Measurements from ENCODE around the gene TMEM151B. TPM values are rescaled to one million over a fixed set of nuclear protein-coding genes. Genes with fewer than 3 reads are reported as not detected.

The TMEM151B gene
- total and polyA plus RNA-seq, 7 donors: 0.04 to 0.07 TPM; not detected in 5

DNA sequence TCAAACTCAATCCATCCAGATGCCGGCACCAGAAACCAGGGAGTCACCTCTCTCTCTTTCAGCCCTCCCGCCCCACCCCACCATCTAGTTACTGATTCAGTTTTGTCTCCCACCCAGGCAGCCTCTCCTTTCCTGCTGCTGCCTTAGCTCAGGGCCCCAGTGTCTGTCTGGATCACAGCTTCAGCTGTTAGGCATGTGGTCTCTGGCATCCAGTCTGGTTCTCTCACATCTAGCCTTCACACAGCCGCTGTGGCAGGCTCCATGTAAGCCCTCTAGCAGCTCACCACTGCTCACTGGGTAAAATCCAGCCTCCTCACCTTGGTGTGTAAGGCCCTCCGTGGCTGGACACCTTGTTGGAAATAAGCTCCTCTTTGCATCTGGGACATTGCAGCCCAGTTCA is 21.6 kb downstream of the TMEM151B start:
- TF ChIP-seq, protein P1, sequence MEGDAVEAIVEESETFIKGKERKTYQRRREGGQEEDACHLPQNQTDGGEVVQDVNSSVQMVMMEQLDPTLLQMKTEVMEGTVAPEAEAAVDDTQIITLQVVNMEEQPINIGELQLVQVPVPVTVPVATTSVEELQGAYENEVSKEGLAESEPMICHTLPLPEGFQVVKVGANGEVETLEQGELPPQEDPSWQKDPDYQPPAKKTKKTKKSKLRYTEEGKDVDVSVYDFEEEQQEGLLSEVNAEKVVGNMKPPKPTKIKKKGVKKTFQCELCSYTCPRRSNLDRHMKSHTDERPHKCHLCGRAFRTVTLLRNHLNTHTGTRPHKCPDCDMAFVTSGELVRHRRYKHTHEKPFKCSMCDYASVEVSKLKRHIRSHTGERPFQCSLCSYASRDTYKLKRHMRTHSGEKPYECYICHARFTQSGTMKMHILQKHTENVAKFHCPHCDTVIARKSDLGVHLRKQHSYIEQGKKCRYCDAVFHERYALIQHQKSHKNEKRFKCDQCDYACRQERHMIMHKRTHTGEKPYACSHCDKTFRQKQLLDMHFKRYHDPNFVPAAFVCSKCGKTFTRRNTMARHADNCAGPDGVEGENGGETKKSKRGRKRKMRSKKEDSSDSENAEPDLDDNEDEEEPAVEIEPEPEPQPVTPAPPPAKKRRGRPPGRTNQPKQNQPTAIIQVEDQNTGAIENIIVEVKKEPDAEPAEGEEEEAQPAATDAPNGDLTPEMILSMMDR (IDR thresholded peaks at IDR 0.05): no peak
- Histone ChIP-seq H3K9me3 (no peaks in the 10 kb centered on the region), H3K4me1 (no peaks in the 10 kb centered on the region), H3K4me3 (no peak overlapping the region), H3K27me3 (ENCODE audit: insufficient read depth in 3 of 3, low read length in 2 of 3) (peaks cover 0 to 67% (median 9%) of the 10 kb centered on the region in 3 donors), H3K36me3 (ENCODE audit: insufficient read depth in 1 of 2, low read depth in 1 of 2) (no peaks in the 10 kb centered on the region), H3K27ac (no peak overlapping the region)
- DNase-seq (peak in 1 of 2 donors; percentile 11), ATAC-seq (no peak)
- intact Hi-C loops (cut with DNase I): no loop called here
- 63 to 74% (median 63%) methylated on average over 4 of the region's 4 CpGs for WGBS, 3 donors

DNA sequence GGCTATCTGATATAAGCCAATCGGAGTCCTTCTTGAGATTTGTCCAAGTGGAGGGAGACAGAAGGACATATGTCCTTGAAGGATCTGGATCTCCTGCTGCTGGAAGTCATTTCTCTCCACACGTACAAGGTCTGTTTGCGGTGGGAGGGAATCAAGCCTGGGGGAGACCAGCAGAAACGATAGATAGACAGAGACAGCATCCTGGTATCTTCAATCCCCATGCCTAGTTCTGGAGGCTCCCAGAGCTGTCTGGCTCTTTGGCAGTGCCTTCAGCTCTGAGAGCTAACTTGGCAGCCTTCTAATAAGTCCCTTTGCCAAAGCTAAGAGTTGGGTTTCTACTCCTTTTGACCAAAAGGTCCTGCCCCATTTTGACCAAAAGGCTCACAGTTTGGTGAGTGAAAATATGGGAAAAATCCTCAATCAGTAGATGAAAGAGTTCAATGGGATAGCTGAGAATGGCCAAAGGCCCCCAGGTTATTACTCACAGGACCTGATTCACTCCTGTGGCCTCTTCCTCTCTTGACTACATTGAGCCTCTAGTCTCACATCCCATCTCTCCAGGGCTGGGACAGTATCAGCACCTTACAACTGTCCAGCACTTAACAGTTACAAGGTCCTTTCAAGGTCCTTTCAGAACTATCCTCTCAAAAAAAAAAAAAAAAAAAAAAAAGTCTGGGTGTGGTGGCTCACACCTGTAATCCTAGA is 22.6 kb downstream of the TMEM151B start:
- WGBS, 3 donors: 78 to 82% (median 79%) methylated on average over 4 of the region's 4 CpGs
- H3K4me3 ChIP-seq: no peak overlapping the region
- peaks cover 10% of the 10 kb centered on the region for H3K4me1 ChIP-seq

DNA sequence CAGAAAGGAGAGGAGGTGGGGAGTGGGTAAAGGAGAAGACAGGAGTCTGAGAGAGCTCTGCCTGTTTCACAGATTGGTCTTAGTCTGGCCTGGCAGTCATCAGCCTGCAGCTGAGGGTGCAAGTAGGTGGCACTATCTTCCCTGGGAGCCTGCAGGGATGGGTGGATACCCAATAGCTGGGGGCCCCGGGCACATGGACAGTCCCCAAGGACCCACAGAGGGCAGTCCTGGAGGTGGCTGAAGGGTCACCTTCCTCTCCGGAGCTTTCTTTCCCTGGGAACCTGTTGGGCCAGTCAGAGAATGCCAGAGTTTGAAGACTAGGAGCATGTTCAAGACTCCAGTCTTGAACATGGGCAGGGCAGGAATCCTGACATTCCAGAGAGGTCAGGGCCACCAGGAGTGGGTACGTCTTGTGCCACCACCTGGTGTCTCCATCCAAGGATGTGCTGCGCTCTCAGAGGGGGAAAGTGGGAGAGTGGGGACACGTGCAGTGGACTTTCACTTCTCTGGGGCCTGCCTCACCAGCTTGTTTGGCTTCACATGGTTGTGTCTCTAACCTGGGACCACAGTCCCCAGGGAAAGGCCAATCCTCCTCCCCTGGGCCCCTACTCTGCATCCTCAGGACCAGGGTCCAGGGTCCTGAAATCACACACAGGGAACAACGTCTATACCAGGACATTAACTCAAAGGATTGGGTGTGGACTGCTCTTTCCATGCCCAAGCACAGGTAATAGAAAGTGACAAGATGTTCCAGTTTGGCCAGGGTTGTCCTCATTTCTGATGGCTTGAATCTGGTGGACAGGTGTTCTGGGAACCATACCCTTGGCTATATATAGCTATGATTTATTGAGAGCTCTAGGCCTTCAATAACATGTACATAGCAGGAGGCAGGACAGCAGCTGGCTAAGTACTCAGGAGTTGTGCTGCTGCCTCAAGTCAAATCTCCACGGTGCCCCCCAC is 24.9 kb downstream of the TMEM151B start:
- TF ChIP-seq, protein P1 (IDR thresholded peaks at IDR 0.05): no peak
- Histone ChIP-seq H3K4me1 (peaks cover 10% of the 10 kb centered on the region), H3K27me3 (ENCODE audit: insufficient read depth in 3 of 3, low read length in 2 of 3) (peaks cover 0 to 55% (median 12%) of the 10 kb centered on the region in 3 donors), H3K9me3 (no peaks in the 10 kb centered on the region), H3K27ac (no peak overlapping the region), H3K36me3 (ENCODE audit: insufficient read depth in 1 of 2, low read depth in 1 of 2) (peaks cover 0 to under 1% of the 10 kb centered on the region in 2 donors), H3K4me3 (no peak overlapping the region)
- peak in 1 of 2 donors; percentile 39 for DNase-seq
- ATAC-seq: peak in 1 of 4 donors; percentile 42
- 57 to 68% (median 60%) methylated on average over 7 of the region's 7 CpGs for WGBS, 3 donors
- intact Hi-C loops (cut with DNase I): no loop called here

More for the DNA sequence above, 22.6 kb downstream of the TMEM151B start:
- H3K27me3 ChIP-seq (ENCODE audit: insufficient read depth in 3 of 3, low read length in 2 of 3): peaks cover 0 to 68% (median 11%) of the 10 kb centered on the region in 3 donors
- H3K36me3 ChIP-seq (ENCODE audit: insufficient read depth in 1 of 2, low read depth in 1 of 2): no peaks in the 10 kb centered on the region
- DNase-seq: no peak
- intact Hi-C loops (cut with DNase I): no loop called here
- H3K9me3 ChIP-seq: no peaks in the 10 kb centered on the region
- TF ChIP-seq, protein P1 (IDR thresholded peaks at IDR 0.05): no peak
- no peak overlapping the region for H3K27ac ChIP-seq
- no peak for ATAC-seq

DNA sequence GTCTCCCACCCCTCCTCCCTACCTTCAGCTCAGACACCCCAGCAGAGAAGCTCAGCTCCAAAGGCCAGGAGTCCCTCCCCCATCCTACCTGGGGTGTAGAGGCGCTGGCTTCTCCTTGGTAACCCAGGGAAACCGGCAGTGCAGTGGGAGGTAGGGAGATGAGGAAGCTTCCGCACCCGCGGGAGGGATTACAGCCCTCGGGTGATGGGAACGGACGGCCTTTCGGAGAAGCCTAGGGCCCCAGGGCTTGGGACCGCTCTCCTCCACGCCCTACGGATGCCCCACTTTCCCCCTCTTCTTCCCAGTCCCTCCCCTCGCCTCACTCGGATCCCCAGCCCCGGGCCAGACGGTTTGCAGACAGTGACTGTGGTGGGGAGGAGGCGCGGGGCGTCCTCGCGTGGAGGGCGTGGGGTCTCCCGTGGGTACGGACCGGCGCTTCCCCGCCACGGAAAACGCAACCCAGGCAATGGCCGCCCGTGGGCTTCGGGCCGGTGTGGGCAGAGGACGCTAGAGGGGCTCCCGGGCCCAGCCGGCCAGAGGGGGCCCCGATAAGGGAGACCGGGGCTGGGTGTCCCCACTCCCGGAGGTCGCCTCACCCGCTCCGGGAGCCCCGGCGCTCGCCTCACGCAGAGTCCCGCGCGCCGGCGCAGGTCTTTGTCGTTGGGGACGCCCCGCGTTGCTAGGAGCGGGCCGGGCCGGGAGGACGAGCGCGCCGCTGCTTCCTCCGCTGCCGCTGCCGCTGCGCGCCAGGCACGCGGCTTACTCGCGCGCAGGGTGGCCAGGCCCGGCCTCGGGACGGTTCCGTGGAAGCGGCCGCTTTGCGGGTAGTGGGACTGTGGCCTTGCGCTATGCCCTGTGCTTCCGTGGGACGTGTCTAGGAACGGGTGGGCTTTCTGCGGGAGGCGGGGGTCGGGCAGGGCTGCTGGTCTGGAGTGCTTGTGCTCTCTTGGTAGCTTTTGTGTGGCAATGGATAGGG is 27.1 kb downstream of the TMEM151B start:
- H3K36me3 ChIP-seq (ENCODE audit: insufficient read depth in 1 of 2, low read depth in 1 of 2): peaks cover 0 to 22% of the 10 kb centered on the region in 2 donors
- intact Hi-C loops (cut with DNase I): no loop called here
- peak; percentile 75 to 87 (median 80) for ATAC-seq
- TF ChIP-seq, protein P1 (IDR thresholded peaks at IDR 0.05): no peak
- peaks cover 0 to 39% (median 12%) of the 10 kb centered on the region in 3 donors for H3K27me3 ChIP-seq (ENCODE audit: insufficient read depth in 3 of 3, low read length in 2 of 3)
- DNase-seq: peak; percentile 57 to 66
- H3K9me3 ChIP-seq: no peaks in the 10 kb centered on the region
- H3K4me1 ChIP-seq: peaks cover 10% of the 10 kb centered on the region
- no peak overlapping the region for H3K27ac ChIP-seq
- peak overlapping the region; percentile 70 for H3K4me3 ChIP-seq
- WGBS, 3 donors: 1% methylated on average over 68 to 86 of the region's 86 CpGs
